MM.1S (cell line): ENCODE measurements around the gene CLRN3.

Experiments used
- DNase-seq: peaks from one replicate; pipeline ENCODE4 v3.0.0-alpha.2; 2015
- H2AFZ ChIP-seq: fragments of 300-600 bp; sonication (generic); 2 replicates; pipeline ENCODE4 v1.6.0; 2016; ENCODE audit warnings: antibody characterized with exemption, low read length
- H3F3A ChIP-seq: fragments of 300-600 bp; sonication (generic); 2 replicates; pipeline ENCODE4 v1.6.1; 2016; ENCODE audit warnings: mild to moderate bottlenecking, antibody characterized with exemption, low read length, moderate library complexity, mixed read lengths; ENCODE audit not compliant: insufficient read depth
- H3K27ac ChIP-seq: fragments of 300-600 bp; sonication (generic); 2 replicates; pipeline ENCODE4 v1.5.1; 2016; ENCODE audit warnings: mild to moderate bottlenecking, low read length
- H3K27me3 ChIP-seq: fragments of 300-600 bp; sonication (generic); replicated peaks from 2 replicates; pipeline ENCODE4 v1.6.0; 2016; ENCODE audit warnings: low read length; ENCODE audit not compliant: insufficient read depth
- H3K36me3 ChIP-seq: fragments of 300-600 bp; sonication (generic); replicated peaks from 2 replicates; pipeline ENCODE4 v1.6.1; 2016; ENCODE audit warnings: mild to moderate bottlenecking, low read length, mixed read lengths; ENCODE audit not compliant: insufficient read depth
- H3K4me1 ChIP-seq: fragments of 300-600 bp; sonication (generic); 2 replicates; pipeline ENCODE4 v1.6.1; 2016; ENCODE audit warnings: low read length, mixed read lengths
- H3K4me2 ChIP-seq: fragments of 300-600 bp; sonication (generic); 2 replicates; pipeline ENCODE4 v1.6.0; 2016; ENCODE audit warnings: low read depth, low read length
- H3K4me3 ChIP-seq: fragments of 300-600 bp; sonication (generic); 2 replicates; pipeline ENCODE4 v1.5.1; 2016; ENCODE audit warnings: low read length, mixed read lengths
- H3K79me2 ChIP-seq: fragments of 300-600 bp; sonication (generic); 2 replicates; pipeline ENCODE4 v1.6.1; 2016; ENCODE audit warnings: mixed run types, low read length, mixed read lengths
- H3K9ac ChIP-seq: fragments of 300-600 bp; sonication (generic); 2 replicates; pipeline ENCODE4 v1.6.1; 2016; ENCODE audit warnings: low read length, mixed read lengths
- H3K9me2 ChIP-seq: fragments of 300-600 bp; sonication (generic); replicated peaks from 2 replicates; pipeline ENCODE4 v1.6.1; 2016; ENCODE audit warnings: mild to moderate bottlenecking, low read length, mixed read lengths; ENCODE audit not compliant: insufficient read depth
- H3K9me3 ChIP-seq: fragments of 300-600 bp; sonication (generic); replicated peaks from 2 replicates; pipeline ENCODE4 v1.6.1; 2016; ENCODE audit warnings: mild to moderate bottlenecking, low read length, mixed read lengths; ENCODE audit not compliant: insufficient read depth
- H4K20me1 ChIP-seq: fragments of 300-600 bp; sonication (generic); 2 replicates; pipeline ENCODE4 v1.6.1; 2016; ENCODE audit warnings: mild to moderate bottlenecking, low read length, moderate library complexity, mixed read lengths; ENCODE audit not compliant: insufficient read depth
- EZH2 ChIP-seq: fragments of 300-600 bp; sonication (generic); optimal IDR thresholded peaks from 2 replicates; pipeline ENCODE3; 2017; ENCODE audit warnings: low read depth, mild to moderate bottlenecking, antibody characterized with exemption, low read length, mixed read lengths
- EZH2phosphoT487 ChIP-seq: fragments of 300-600 bp; sonication (generic); IDR thresholded peaks from 2 replicates; pipeline ENCODE4 v1.6.1; 2018; ENCODE audit warnings: antibody characterized with exemption, low read length
- TF ChIP-seq, protein P1 (sequence below): fragments of 300-600 bp; sonication (generic); IDR thresholded peaks from 2 replicates; pipeline ENCODE4 v1.5.1; 2016; ENCODE audit warnings: antibody characterized with exemption, low read length, mixed read lengths

The CLRN3 gene

DNA sequence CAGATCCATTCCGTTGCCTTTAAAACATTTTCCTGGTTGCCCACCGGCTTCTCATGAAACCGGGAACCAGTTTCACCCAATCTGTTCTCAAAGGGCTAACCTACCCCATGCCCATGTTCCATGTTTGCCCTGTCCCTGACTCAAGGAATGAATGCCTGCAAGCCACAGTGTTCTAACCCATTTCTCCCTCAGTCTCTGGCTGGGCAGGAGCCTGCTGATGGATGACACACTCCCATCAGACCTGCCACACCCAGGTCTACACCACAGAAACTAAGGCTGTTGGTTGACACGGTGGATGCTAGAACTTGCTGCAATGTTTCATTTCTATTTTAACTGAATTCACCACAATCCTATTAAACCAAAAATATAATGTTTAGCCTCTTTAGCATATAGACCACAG, 15.6 kb downstream of the CLRN3 start:
- H3F3A ChIP-seq, result no peaks in the 10 kb centered on the region
- H4K20me1 ChIP-seq, result no peaks in the 10 kb centered on the region
- no peak overlapping the region for H3K4me2 ChIP-seq
- no peaks in the 10 kb centered on the region for H3K27me3 ChIP-seq
- 0 out of 2 replicates have a peak, but pooled peaks cover 7% of the 10 kb centered on the region for H3K4me1 ChIP-seq
- no peaks in the 10 kb centered on the region for H3K79me2 ChIP-seq
- no peak overlapping the region for H3K4me3 ChIP-seq
- H3K9me2 ChIP-seq, result no peaks in the 10 kb centered on the region
- no peak overlapping the region for H2AFZ ChIP-seq
- no peak overlapping the region for H3K27ac ChIP-seq
- TF ChIP-seq, protein P1, sequence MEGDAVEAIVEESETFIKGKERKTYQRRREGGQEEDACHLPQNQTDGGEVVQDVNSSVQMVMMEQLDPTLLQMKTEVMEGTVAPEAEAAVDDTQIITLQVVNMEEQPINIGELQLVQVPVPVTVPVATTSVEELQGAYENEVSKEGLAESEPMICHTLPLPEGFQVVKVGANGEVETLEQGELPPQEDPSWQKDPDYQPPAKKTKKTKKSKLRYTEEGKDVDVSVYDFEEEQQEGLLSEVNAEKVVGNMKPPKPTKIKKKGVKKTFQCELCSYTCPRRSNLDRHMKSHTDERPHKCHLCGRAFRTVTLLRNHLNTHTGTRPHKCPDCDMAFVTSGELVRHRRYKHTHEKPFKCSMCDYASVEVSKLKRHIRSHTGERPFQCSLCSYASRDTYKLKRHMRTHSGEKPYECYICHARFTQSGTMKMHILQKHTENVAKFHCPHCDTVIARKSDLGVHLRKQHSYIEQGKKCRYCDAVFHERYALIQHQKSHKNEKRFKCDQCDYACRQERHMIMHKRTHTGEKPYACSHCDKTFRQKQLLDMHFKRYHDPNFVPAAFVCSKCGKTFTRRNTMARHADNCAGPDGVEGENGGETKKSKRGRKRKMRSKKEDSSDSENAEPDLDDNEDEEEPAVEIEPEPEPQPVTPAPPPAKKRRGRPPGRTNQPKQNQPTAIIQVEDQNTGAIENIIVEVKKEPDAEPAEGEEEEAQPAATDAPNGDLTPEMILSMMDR, result no peak
- no peak for TF ChIP-seq EZH2phosphoT487
- TF ChIP-seq EZH2, result no peak
- no peaks in the 10 kb centered on the region for H3K36me3 ChIP-seq
- H3K9ac ChIP-seq, result no peak overlapping the region
- DNase-seq, result no peak
- no peaks in the 10 kb centered on the region for H3K9me3 ChIP-seq

DNA sequence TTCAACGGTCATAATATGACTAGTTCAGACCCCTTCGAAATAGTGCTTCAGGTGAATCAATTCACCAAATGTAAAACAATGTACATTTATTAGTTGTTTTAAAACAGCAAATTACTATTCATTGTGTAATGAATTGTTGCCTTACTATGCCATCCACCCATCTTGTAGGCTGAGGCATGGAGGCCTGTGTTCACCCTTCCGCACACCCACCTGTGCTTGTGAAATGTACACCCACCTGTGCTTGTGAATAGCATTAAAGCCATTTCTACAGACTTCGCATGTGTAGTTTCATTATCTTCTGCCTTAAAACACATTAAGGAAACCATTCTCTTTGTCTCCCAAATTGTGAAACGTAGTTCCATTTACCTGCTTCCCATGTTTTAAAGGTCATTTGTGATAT, 16.8 kb downstream of the CLRN3 start:
- DNase-seq, result no peak
- Histone ChIP-seq H3K4me2 (no peak overlapping the region), H3K9me3 (no peaks in the 10 kb centered on the region), H3K27me3 (no peaks in the 10 kb centered on the region), H3K9me2 (no peaks in the 10 kb centered on the region), H3K9ac (no peak overlapping the region), H3K79me2 (no peaks in the 10 kb centered on the region), H4K20me1 (no peaks in the 10 kb centered on the region), H3K36me3 (no peaks in the 10 kb centered on the region), H3K27ac (no peak overlapping the region), H3K4me3 (no peak overlapping the region), H2AFZ (no peak overlapping the region), H3K4me1 (0 out of 2 replicates have a peak, but pooled peaks cover 6% of the 10 kb centered on the region), H3F3A (no peaks in the 10 kb centered on the region)
- TF ChIP-seq EZH2phosphoT487 (no peak), EZH2 (no peak)
- TF ChIP-seq, protein P1, result no peak

DNA sequence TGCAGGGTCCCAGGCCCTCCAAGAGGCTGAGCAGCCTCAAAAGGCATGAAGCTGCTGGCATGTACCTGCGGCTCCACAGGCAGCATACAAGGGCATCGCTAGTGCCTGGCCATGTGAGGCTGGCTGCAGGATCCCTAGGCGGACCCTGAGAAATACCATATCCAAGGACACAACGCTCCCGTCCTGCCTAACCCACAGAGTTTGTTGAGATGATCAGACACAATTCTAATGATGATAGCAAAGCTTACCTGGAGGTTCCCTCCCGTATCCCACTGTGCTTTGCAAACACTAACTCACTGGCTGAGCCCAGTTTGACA, 17.3 kb downstream of the CLRN3 start:
- no peaks in the 10 kb centered on the region for H3K79me2 ChIP-seq
- no peak for TF ChIP-seq EZH2
- TF ChIP-seq, protein P1, result no peak
- TF ChIP-seq EZH2phosphoT487, result no peak
- no peak overlapping the region for H2AFZ ChIP-seq
- no peak overlapping the region for H3K27ac ChIP-seq
- DNase-seq, result no peak
- H3K27me3 ChIP-seq, result no peaks in the 10 kb centered on the region
- no peaks in the 10 kb centered on the region for H3K9me2 ChIP-seq
- H3K4me1 ChIP-seq, result 0 out of 2 replicates have a peak, but pooled peaks cover under 1% of the 10 kb centered on the region
- H3F3A ChIP-seq, result no peaks in the 10 kb centered on the region
- H3K4me2 ChIP-seq, result no peak overlapping the region
- no peak overlapping the region for H3K4me3 ChIP-seq
- no peak overlapping the region for H3K9ac ChIP-seq
- no peaks in the 10 kb centered on the region for H4K20me1 ChIP-seq
- H3K9me3 ChIP-seq, result no peaks in the 10 kb centered on the region
- H3K36me3 ChIP-seq, result no peaks in the 10 kb centered on the region
